GM18867 (cell line): ENCODE results near the gene BICC1.
"Not testable (repeated sequence)": the region's sequence is repeated elsewhere in the genome, so short reads cannot be mapped to it uniquely, and the experiment has no call there.

Experiments used
- ATAC-seq: cut with Tn5 transposase; IDR thresholded peaks from one replicate; pipeline ENCODE4 v1.9.1; 2021; ENCODE audit warnings: mild to moderate bottlenecking, moderate library complexity; ENCODE audit not compliant: unreplicated experiment

The BICC1 gene

DNA sequence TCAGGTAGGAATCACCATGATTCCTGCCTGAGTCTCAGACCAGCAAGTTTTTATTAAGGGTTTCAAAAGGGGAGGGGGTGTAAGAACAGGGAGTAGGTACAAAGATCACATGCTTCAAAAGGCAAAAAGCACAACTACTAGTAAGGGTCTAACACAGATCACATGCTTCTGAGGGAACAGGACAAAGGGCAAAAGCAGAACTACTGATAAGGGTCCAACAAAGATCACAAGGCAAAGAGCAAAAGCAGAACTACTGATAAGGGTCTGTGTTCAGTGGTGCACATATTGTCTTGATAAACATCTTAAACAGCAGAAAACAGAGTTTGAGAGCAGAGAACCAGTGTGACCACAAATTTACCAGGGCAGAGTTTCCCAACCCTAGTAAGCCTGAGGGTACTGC is 84.5 kb downstream of the BICC1 start:
- ATAC-seq: not testable (repeated sequence)

DNA sequence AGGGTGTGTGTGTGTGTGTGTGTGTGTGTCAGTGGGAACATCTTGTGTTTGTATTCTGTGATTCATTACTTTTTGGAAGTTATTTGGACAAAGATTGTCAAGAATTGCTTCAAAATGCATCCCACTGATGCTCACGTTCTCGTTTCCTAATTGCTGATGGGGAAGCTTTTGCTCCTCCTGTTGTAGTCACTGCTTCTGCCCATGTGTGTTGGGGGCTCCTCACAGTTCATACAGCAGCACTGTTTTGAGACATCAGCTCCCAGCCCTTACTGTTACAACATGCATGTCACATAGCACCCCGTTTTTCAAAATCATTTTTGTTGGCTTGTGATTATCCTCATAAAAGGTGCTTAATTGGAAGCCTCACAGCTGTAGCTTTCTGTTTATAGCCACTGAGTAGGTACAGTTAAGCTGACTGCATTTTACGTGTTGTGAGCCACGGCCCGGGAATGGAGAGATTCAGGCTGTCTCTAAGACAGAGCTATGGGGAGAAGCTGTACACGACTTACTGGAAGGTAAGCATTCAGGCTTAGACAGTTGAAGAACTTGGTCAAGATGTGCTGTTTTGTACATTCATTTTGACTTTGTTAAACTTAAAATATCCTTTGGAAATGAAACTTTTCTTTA is 87.4 kb downstream of the BICC1 start:
- no peak for ATAC-seq

DNA sequence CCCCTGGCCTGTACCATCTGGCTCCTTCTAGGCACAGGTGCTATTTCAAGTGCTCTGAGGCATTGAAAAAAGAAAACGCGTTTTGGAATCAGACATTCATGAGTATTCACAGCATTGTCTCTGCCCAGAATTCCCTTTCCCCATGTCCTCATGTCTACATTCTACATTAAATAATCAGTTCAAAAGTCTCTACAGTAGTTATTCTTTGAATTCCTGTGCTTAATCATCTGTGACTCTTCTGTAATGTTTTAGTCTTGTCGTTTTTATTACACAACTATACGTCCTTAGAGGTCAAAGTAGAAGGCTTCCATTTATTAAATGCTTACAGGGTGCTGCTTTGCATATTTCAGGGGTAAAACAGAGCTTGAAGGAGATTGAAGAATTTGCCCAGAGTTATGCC is 95.7 kb downstream of the BICC1 start:
- no peak for ATAC-seq

DNA sequence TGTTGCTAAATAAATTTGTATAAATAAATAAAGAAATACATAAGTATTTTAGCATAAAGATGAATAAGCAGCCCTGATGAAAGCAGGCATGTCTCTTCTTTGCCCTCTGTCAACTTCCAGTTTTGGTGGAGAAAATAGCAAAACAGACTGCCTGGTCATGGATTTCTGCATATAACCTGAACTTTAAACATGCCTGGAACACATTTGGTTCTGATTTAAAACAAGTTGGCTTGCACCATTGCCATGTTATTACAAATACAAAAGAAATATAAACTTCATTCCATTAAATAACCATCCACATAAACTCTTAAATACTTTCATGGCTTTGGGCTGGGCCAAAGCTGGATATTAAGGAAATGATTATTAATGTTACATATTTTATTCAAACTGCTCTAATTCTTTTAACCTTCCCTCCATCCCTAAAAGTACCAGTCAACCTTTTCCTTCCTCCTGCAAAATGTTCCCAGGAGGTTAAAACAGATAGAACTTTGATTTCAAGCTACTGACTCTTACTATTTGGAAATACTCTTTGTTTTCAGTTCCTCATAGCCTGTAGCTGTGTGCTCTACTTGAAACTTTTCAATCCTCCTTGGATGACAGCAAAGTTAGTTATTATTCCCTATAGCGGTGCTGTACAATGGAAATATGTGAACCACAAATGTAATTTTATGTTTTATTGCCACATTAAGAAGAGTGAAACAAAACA is 96.3 kb downstream of the BICC1 start:
- ATAC-seq: no peak

DNA sequence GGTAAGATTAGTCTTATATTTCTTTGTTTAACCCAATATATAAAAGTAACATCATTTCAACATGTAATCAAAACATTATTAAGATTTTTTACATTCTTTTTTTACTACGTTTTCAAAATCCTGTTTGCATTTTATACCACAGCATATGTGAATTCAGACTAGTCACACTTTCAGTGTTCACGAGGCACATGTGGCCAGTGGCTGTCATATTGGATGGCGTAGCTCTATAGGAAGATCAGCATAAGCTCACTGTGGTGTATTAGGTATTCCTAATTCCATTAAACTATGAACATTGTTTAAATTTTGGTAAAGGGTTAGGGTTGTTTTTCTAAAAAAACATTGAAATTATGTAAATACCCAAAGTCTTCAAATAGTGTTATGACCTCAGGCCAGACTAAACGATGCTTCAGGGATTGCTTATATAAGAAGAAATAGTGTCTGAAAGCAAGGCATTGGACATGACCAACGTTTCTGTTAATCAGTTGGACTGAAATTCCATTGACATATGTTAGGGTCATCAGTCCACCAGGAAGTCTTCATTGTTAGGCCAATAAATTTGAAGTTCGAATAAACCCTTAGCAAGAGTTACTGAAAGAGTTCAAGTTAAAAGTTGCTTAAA is 97.0 kb downstream of the BICC1 start:
- ATAC-seq: no peak

DNA sequence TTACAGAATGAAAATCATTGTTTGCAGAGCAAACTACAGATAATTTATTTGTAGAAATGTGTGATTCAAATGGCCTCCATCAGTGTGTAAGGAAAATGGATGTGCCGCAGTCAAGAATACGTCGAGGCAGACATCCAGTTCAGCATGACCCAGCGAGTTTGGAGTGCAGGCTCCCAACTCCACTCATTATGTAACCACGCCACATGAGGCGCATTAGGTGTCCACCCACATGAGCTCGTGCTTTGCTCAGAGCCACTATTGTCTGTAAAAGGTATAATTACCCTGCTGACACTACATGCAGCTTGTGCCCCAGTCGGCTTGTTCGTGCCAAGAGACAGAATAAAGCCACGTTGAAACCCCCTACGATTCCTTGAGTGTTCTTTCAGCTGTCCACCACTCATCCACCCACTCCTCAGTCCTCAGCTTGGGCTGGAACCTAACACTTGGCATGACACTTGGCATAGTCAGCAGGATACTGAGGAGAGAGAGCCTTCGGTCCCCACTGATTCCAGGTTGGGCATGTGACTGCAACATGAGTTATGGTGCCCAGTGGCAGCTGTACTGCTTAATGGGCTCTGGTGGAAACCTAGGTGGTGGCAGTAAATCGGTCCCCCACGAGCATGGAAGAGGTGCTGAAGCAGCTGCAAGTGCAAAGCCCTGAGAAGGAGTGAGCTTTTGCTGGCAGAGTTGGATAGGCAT is 102.7 kb downstream of the BICC1 start:
- no peak for ATAC-seq

DNA sequence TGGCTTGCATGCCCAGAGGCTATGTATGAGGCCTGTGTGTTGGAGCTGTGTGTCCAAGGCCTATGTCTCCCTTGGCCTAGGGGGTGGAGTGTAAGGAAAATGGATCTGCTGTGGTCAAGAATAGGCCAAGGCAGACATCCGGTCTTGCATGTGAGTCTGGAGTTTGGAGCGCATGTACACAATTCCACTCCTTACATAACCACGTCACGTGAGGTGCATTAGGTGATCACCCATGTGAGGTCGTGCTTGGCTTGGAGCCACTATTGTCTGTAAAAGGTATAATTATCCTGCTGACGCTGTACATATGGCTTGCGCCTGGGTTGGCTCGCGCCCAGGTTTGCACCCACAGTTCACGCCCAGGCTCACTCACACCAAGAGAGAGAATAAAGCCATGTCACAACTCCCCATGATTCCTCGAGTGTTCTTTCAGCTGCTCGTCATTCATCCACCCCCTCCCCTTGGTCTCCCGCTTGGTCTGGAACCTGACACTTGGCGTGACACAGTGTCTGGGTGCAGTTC is 105.5 kb downstream of the BICC1 start:
- ATAC-seq: no peak

DNA sequence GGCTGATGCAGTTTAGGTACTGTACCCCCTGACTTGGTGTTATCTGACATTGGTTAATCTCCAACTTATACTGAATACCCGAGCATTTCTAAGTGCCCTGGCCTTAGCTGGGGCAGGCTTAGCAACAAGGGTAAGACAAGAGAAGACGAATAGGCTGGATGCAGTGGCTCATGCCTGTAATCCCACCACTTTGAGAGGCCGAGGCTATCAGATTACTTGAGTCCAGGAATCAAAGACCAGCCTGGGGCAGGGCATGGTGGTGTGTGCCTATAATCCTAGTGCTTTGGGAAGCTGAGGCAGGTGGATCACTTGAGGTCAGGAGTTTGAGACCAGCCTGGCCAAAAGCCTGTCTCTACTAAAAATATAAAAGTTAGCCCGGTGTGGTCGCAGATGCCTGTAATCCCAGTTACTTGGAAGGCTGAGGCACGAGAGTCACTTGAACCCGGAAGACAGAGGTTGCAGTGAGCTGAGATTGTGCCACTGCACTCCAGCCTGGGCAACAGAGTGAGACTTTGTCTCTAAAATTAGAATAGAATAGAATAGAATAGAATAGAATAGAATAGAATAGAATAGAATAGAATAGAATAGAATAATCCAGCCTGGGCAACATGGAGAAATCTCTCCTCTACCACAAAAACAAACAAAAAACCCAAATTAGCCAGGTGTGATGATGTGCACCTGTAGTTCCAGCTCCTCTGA is 108.9 kb downstream of the BICC1 start:
- no peak for ATAC-seq

DNA sequence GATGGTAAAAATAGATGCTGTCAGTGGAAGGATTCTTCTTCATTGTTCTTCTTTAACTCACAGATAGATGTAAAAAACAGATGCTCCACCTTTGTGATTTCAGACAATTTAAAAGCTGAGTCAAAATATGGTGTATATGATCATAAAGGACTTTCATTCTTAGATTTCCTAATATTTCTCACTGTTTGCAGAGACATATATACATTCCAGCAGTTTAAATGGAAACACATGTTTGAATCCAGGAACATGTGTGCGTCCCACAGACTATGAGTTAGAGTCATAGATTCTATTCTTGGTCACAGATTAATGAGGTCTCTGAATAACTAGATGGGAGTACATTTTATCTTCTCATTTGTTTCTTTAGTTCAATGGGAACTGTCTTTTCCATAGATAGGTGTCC is 109.6 kb downstream of the BICC1 start:
- ATAC-seq: no peak

DNA sequence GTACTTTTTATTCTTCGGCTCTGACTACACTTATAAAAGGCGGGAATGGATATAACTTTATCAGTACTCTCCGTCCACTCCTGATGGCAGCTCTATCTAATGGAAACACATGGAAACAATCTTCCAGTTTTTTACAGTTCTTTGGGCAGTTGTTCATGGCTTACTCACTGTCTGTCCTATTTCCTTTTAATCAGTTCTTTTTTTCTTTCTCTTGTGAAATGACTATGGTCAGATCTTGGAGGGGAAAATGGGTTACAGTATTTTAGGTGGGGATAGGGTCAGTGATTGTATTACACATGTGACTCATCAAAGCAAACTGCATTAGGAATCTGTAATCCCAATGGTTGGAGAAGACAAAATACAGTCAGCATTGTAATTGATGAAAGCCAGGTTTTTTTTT is 112.4 kb downstream of the BICC1 start:
- ATAC-seq: no peak

DNA sequence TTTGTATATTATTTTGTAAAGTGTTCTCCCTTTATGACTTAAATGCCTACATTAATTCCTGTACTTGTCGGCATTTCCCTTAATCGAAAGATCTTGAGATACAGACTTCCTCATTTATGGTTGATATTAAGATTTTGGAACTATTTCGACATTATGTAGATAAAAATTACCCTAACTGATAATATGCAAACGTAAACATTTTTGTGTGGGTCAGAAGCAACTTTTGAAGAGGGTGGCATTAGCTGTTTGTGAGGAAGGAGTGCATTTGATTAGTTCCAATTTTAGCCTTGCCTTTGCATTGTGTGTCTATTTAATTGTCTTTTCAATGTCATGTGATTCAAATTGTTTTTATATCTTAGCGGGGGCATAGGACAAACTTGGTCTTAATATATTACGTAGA is 114.7 kb downstream of the BICC1 start:
- no peak for ATAC-seq

DNA sequence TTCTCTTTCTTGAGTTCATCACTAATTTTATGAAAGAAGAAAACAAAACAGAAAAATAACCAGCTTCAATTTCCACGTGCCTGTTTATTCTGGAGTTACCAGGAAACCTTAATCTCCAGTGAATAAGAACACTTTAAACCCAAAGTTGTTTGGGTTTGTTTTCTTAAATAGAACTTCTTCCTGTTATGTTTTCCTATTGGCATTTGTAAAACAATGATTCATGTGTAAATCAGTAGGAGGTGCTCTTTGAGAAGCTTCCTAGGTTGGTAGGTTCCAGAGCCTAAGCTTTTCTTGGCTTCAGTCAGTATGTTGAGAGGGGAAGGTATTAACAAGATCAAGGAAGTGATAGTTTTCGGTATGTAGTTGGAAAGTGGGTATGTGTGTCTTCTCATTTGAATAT is 119.0 kb downstream of the BICC1 start:
- ATAC-seq: no peak

DNA sequence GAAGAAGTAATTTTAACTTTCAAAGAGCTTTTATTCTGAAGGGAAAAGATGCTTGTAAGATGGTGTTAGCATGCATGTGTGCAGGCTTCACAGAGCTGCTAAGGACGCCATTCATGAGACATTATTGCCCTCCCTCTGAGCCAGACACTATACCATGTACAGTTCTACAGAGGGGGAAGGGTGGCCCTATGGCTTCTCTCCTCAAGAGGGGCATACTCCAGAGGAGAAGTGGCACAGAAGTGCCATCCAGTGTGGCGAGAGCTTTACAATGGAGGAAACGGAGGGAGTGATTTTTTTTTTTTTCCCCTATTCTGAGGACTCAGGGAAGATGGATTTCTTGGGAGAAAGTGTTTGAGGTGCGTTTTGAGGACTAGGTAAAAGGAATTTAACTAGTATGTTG is 119.5 kb downstream of the BICC1 start:
- no peak for ATAC-seq

DNA sequence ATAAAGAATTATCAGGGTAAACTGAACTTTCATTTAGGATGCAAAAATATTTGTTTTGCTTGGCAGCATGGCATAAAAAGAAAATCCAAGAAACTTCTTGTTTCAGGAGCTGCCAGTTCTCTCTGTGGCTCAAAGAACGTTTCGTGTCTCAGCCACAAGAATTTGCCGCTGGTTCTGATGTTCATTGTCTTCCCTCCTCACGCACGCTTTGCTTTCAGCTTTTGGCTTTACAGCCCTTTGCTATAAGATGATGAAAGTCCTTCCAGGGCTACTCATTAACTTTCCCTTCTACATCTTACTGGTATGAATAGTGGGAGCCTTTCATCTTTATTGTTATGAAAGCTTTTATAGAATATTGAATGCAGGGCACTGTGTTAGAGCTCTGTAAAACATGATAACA is 124.7 kb downstream of the BICC1 start:
- ATAC-seq: no peak

DNA sequence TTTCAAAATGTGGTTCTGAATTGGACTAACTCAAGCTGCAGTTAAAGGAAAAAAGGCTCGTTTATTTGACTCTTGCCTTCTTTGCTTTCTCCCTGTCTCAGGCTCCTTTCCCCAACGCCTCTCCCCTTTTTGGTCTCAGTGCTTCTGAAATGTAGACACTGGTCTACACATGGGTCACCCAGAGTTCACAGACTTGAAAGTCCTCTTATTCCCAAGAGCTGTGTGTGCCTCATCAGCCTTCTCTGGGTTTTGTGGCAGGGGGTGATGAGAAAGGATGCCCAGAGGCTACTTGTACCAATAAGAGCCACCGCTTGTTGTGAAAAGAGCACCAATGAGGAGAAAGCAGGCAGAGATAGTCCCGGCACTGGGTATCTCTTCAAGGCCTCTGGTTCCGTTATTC is 125.7 kb downstream of the BICC1 start:
- no peak for ATAC-seq

DNA sequence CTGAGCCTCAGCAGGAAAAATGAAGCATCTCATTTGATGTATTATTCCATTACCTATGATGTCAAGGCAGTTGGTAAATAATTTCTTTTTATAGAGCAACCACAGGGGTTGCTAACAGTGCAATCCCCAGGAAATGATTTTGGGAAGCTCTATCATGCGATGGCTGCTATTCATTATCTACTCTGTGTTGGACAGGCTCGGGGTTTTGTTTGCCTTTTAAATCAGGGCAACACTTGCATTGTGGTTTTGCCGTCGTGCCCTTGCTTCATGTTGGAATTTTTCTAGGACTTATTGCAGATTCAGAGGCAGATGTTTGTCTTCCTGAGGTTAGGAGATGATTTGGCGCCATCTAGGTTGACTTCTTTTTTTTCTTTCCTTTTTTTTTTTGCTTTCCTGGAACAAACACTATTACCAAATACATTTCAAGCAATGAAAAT is 128.4 kb downstream of the BICC1 start:
- no peak for ATAC-seq

DNA sequence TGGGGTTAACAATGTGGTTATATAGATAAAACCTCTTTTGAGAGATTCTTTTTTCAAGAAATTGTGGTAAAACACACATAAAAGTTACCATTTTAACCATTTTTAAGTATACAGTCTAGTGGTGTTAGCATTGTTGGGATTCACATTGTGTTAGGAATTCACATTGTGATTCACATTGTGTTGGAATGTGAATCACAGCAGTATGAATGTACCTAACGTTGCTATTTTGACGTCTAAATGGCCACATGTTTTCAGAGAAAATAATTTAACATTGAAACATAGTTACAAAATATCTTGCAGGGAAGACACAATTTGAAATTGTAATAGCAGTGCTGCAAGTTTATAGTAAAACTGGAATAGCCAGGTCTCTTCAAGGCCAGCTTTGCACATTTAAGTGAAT is 129.0 kb downstream of the BICC1 start:
- ATAC-seq: no peak

DNA sequence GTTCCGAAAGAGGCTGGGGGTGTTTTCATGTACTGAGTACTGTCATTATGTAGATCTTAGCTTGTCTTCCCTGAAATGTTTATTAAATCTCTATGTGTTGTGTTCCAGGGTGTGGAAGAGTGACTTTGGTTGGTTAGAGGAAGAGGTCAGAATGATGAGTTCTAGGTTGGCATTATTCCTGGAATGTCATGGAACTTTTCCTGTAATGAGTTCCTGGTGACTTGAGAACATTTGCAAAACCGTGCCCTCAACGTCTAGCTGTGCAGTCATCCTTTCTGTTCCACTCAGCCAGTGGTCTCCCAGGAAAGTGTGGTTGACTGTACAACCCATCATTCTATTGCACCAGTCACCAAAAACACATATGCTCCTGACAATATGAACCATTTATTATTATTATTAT is 129.6 kb downstream of the BICC1 start:
- no peak for ATAC-seq

DNA sequence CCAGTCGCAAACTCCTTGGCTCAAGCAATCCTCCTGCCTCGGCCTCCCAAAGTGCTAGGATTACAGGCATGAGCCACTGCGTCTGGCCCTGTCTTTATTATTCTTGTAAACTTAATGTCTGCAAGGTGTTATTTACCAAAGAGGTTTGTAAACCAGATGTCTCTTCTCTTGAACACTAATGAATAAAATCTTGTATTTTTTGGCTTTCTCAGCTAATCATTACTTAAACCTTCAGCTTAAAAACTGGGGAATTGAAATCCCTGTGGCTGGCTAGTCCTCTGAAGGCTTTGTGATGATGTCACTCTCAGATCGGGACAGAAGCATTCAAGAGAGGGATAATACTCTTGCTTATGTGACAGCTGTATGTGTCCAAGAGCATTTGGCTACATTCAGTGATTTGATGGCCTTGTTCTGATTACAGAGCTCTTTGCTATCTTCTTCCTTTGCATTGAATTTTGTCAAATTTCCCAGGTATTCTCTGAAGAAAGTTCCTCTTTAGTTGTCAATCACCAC is 130.3 kb downstream of the BICC1 start:
- no peak for ATAC-seq

DNA sequence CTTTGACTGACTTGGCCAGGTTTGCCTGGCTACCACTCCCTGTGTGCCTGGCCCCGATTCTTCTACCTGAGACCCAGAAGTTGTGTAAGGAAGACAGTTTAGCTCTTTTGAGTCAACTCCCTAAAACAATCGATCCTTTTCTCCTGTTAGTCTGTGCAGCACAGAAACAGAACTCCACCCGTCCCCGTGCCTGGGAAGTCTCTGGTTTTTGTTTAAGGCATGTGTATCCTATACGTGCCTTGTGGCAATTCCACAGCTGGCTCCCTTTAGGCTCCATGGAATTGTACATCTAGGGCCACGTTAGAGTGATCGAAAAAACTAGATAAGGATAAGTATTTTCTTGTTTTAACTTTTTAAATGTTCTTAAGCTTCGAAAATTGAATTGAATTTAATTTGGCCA is 131.6 kb downstream of the BICC1 start:
- ATAC-seq: no peak
